Fibroblast of the aortic adventitia (primary cell): ENCODE measurements around the gene HMOX2. TPM values are rescaled to one million over a fixed set of nuclear protein-coding genes. Genes with fewer than 3 reads are reported as not detected.

ENCODE experiments used
- DNase-seq: peaks from one replicate; pipeline ENCODE4 v3.0.0-alpha.2; 2010; ENCODE audit warnings: low read depth
- H3K4me3 ChIP-seq: 2 replicates; pipeline ENCODE4 v1.5.1; 2011; ENCODE audit warnings: low read depth, mild to moderate bottlenecking, control low read depth, low read length, moderate library complexity
- CTCF ChIP-seq: IDR thresholded peaks from 2 replicates; pipeline ENCODE4 v1.5.1; 2011; ENCODE audit warnings: mild to moderate bottlenecking, low read length, control low read depth, inconsistent platforms; ENCODE audit not compliant: insufficient read depth
- total RNA-seq: library from RNA; depleted of rRNA; stranded (reverse); fragments of >200 nt; gene quantifications from 2 replicates; pipeline ENCODE4 v1.2.3, GENCODE V29; 2012; ENCODE audit warnings: low replicate concordance

The HMOX2 gene
- total RNA-seq, 1 donor = 30.5 TPM

- H3K4me3 ChIP-seq = no peak overlapping the region
- TF ChIP-seq CTCF = no peak
- no peak for DNase-seq
Measured at GRCh38 chr16:4452674-4453073, 23.5 kb upstream of the HMOX2 start.

DNA sequence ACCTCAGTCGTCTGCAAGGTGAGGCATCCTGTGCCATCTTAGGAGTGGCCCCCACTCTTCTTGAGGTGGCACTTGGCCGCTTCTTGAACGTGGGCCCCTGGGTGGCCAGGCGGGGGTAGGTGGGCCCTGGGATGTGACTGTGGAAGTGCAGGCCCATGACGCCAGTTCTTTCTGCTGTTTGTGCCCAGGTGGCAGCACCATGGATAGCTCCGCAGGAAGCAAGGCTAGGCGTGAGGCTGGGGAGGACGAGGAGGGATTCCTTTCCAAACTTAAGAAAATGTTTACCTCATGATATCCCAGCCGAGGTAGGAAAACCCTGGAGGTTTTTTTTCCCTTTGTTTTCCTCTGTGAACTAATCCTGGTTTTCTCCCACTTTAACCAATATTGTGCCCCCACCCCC lies 21.6 kb upstream of the HMOX2 start:
- no peak for DNase-seq
- no peak for TF ChIP-seq CTCF
- no peak overlapping the region for H3K4me3 ChIP-seq

DNA sequence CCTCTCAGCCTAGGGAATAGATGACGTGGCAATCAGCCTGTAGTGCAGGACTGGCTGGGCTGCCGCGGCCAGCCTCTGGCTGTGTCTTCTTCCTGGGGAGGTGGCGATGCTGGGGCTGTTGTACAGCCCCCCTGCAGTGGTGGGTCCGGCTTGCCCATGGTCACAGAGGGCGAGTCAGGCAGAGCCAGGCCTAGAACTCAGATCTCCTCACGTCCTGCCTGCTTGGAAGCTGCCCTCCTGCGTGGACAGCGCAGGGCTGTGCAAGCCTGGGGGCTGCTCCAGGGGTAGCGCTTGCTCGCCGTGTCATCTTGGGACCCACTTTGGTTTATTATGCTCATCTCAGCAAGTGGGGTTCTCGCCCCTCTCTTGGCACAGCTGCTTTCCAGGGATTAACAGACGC lies 21.1 kb upstream of the HMOX2 start:
- DNase-seq = no peak
- no peak for TF ChIP-seq CTCF
- H3K4me3 ChIP-seq = no peak overlapping the region

DNA sequence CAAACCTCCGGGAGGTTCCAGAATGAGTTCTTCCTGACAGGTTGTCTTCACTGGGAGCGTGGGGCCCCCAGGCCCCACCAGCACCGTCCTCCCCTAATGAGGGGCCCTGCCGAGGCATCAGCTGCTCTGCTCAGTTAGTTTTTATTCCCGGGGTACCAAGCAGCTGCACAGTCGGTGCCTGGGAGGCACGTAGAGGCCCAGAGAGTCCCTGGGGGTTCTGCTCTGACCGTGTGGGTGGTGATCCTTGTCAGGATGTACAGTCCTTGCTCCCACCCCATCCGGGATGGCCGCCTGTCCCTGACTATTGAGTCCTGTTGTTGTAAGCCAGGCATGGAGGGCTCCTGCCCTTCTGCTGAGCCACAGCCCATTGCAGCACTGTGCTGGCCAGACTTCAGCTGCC lies 20.2 kb upstream of the HMOX2 start:
- no peak for TF ChIP-seq CTCF
- no peak for DNase-seq
- H3K4me3 ChIP-seq = no peak overlapping the region

DNA sequence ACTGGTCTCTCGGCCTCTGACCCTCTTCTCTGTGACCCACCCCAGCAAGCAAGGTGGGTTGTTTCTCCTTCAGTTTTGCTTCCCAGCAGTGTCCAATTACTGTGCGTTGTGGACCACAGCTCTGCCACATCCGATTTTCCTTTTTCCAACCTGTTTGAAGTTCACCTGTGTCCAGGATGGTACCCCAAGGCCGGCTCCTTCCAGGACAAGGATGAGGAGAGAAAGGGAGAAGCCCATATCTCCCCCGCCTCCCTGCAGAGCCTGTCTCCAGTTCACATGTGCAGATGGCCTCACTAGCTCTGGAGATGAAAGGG lies 15.3 kb upstream of the HMOX2 start:
- DNase-seq = no peak
- no peak for TF ChIP-seq CTCF
- no peak overlapping the region for H3K4me3 ChIP-seq

- DNase-seq = no peak
- no peak overlapping the region for H3K4me3 ChIP-seq
- TF ChIP-seq CTCF = no peak
Measured at GRCh38 chr16:4461250-4462085, 14.7 kb upstream of the HMOX2 start.

GRCh38 chr16:4463522-4464163 lies 12.6 kb upstream of the HMOX2 start:
- H3K4me3 ChIP-seq = no peak overlapping the region
- no peak for DNase-seq
- no peak for TF ChIP-seq CTCF
